ENCODE measurements around the gene ZDHHC11. TPM values are rescaled to one million over a fixed set of nuclear protein-coding genes. Genes with fewer than 3 reads are reported as not detected.

The ZDHHC11 gene
- total and polyA plus RNA-seq, 2 of the 4 experiments (the other 2 are of a cell fraction): 0.36 to 1.6 TPM

GRCh38 chr5:848671-849111 is 2.1 kb downstream of the ZDHHC11 start:
- Histone ChIP-seq H3K14ac (replicated peaks; ENCODE audit: low read depth, low read length) (no peak overlapping the region), H3K27ac (ENCODE audit: insufficient read depth, low read length) (no peak overlapping the region), H2BK15ac (ENCODE audit: low read depth, low read length) (no peak overlapping the region), H4K8ac (ENCODE audit: low read depth in 2 of 2, low read length in 2 of 2) (no peak overlapping the region), H4K91ac (ENCODE audit: insufficient read depth, low read depth, low read length) (no peak overlapping the region), H3K36me3 (ENCODE audit: control insufficient read depth, insufficient read depth, low read length) (no peaks in the 10 kb centered on the region), H3K9ac (ENCODE audit: low read depth, low read length) (no peak overlapping the region), H3K79me1 (ENCODE audit: low read depth in 1 of 2, low read length in 2 of 2) (no peaks in the 10 kb centered on the region), H2AFZ (replicated peaks; ENCODE audit: low read length, poor library complexity) (no peak overlapping the region), H3K4me3 (ENCODE audit: insufficient read depth, low read depth, low read length) (no peak overlapping the region), H3K4me2 (ENCODE audit: low read depth, low read length) (no peak overlapping the region), H3K9me1 (ENCODE audit: insufficient read depth, low read length) (no peaks in the 10 kb centered on the region), H3K18ac (ENCODE audit: low read depth, low read length) (no peak overlapping the region), H2BK20ac (ENCODE audit: low read depth, low read length) (no peak overlapping the region), H3K9me3 (ENCODE audit: control insufficient read depth, insufficient read depth, low read length) (no peaks in the 10 kb centered on the region), H2BK5ac (ENCODE audit: low read depth, low read length, poor library complexity, severe bottlenecking) (no peak overlapping the region), H4K20me1 (ENCODE audit: insufficient read depth, low read length) (no peaks in the 10 kb centered on the region), H2AK9ac (replicated peaks; ENCODE audit: low read depth, low read length, poor library complexity) (no peak overlapping the region), H2AK5ac (ENCODE audit: low read depth, low read length) (no peak overlapping the region), H3K56ac (ENCODE audit: extremely low read depth, insufficient read depth, low read length) (no peak overlapping the region), H3K4ac (ENCODE audit: low read depth, low read length) (no peak overlapping the region), H2BK120ac (ENCODE audit: low read depth, low read length) (no peak overlapping the region), H3K23ac (ENCODE audit: low read depth, low read length) (no peak overlapping the region), H4K5ac (ENCODE audit: low read depth, low read length) (no peak overlapping the region), H3K4me1 (ENCODE audit: control insufficient read depth, insufficient read depth, low read length) (no peaks in the 10 kb centered on the region), H3K27me3 (ENCODE audit: control insufficient read depth, insufficient read depth, low read length) (peaks cover 5% of the 10 kb centered on the region; the same call in 1 of the 2 replicates)
- no TSS peak for BruUV-seq (replicated peaks)
- TF ChIP-seq RCOR1 (IDR thresholded peaks at IDR 0.05; ENCODE audit: insufficient replicate concordance, low read length) (no peak), BHLHE40 (IDR thresholded peaks at IDR 0.05; ENCODE audit: low read depth, low read length) (no peak), MXI1 (IDR thresholded peaks at IDR 0.05; ENCODE audit: borderline replicate concordance, low read depth, low read length) (no peak), POLR2A (IDR thresholded peaks at IDR 0.05; ENCODE audit: low read depth, low read length) (no peak), RFX5 (IDR thresholded peaks at IDR 0.05; ENCODE audit: low read depth, low read length) (no peak), CHD1 (IDR thresholded peaks at IDR 0.05; ENCODE audit: low read depth, low read length) (no peak), SMC3 (IDR thresholded peaks at IDR 0.05; ENCODE audit: low read depth, low read length) (no peak), MAFK (IDR thresholded peaks at IDR 0.05; ENCODE audit: low read depth, low read length) (no peak), NFE2L2 (IDR thresholded peaks at IDR 0.05; ENCODE audit: low read depth, low read length) (no peak), CEBPB (IDR thresholded peaks at IDR 0.05; ENCODE audit: low read depth, low read length) (no peak), RAD21 (IDR thresholded peaks at IDR 0.05; ENCODE audit: low read length) (no peak), MAZ (IDR thresholded peaks at IDR 0.05; ENCODE audit: borderline replicate concordance, low read depth, low read length) (no peak), FOS (IDR thresholded peaks at IDR 0.05; ENCODE audit: low read depth, low read length) (no peak)
- TF ChIP-seq, protein P1, sequence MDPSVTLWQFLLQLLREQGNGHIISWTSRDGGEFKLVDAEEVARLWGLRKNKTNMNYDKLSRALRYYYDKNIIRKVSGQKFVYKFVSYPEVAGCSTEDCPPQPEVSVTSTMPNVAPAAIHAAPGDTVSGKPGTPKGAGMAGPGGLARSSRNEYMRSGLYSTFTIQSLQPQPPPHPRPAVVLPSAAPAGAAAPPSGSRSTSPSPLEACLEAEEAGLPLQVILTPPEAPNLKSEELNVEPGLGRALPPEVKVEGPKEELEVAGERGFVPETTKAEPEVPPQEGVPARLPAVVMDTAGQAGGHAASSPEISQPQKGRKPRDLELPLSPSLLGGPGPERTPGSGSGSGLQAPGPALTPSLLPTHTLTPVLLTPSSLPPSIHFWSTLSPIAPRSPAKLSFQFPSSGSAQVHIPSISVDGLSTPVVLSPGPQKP (IDR thresholded peaks at IDR 0.05; ENCODE audit: borderline replicate concordance, low read depth, low read length): no peak
- TF ChIP-seq, protein P2, sequence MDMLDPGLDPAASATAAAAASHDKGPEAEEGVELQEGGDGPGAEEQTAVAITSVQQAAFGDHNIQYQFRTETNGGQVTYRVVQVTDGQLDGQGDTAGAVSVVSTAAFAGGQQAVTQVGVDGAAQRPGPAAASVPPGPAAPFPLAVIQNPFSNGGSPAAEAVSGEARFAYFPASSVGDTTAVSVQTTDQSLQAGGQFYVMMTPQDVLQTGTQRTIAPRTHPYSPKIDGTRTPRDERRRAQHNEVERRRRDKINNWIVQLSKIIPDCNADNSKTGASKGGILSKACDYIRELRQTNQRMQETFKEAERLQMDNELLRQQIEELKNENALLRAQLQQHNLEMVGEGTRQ (IDR thresholded peaks at IDR 0.05; ENCODE audit: low read depth, low read length): no peak
- ChIA-PET CTCF (no interaction called here), POLR2A (ENCODE audit: unreplicated experiment) (no interaction called here)
- in situ Hi-C loops (cut with MboI; ENCODE audit: low sequenced_read_pairs): no loop called here
- DNase-seq: no peak
- WGBS, 2 experiments (ENCODE audit: extremely low coverage in 2 of 2, insufficient read length in 1 of 2): 88% methylated on average over 6 of the region's 14 CpGs; no CpG with 5 or more reads in 1 of the 2 experiments
- dilution Hi-C loops (cut with HindIII; ENCODE audit: low sequenced_read_pairs, unreplicated experiment): no loop called here
- intact Hi-C loops (cut with micrococcal nuclease): no loop called here
- no peak for ATAC-seq (ENCODE audit: low read depth)
